NCI-H146 (cell line): ENCODE results near the gene EIF2B2.
"Not testable (repeated sequence)": the region's sequence is repeated elsewhere in the genome, so short reads cannot be mapped to it uniquely, and the experiment has no call there.

Source experiments
- DNase-seq: peaks from one replicate; lab custom pipeline; 2025; lab: John Stamatoyannopoulos, UW

EIF2B2 gene

DNA sequence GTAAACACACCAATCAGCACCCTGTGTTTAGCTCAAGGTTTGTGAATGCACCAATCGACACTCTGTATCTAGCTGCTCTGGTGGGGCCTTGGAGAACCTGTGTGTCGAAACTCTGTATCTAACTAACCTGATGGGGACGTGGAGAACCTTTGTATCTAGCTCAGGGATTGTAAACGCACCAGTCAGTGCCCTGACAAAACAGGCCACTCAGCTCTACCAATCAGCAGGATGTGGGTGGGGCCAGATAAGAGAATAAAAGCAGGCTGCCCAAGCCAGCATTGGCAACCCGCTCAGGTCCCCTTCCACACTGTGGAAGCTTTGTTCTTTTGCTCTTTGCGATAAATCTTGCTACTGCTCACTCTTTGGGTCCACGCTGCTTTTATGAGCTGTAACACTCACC, 6.9 kb upstream of the EIF2B2 start:
- DNase-seq, result not testable (repeated sequence)

GRCh38 chr14:75001261-75001660, 1.5 kb upstream of the EIF2B2 start:
- no peak for DNase-seq

- DNase-seq, result no peak
These were observed 822 bp upstream of the EIF2B2 start for GRCh38 chr14:75001899-75002298.

- no peak for DNase-seq
These were observed 718 bp downstream of the EIF2B2 start for GRCh38 chr14:75003250-75004027.

- DNase-seq, result no peak
These were observed 2.6 kb downstream of the EIF2B2 start for GRCh38 chr14:75005357-75005756.

DNA sequence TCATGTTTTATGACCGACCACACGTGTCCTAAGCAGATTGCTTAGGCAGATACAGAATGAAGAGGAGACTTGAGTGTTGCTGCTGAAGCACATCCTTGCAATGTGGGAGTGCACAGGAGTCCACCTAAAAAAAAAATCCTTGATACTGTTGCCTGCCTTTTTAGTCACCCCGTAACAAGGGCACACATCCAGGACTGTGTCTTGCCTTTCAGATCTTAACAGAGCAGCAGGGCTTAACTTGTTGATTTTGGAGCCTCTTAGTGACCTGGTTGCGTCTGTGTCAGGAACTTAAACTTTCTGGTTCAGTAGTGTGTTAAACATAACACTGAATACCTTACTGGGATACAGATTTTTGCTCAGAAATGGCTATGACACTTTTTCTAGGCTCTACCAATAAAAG, 6.5 kb downstream of the EIF2B2 start:
- DNase-seq, result no peak

GRCh38 chr14:75010472-75011093, 7.9 kb downstream of the EIF2B2 start:
- DNase-seq, result no peak

DNA sequence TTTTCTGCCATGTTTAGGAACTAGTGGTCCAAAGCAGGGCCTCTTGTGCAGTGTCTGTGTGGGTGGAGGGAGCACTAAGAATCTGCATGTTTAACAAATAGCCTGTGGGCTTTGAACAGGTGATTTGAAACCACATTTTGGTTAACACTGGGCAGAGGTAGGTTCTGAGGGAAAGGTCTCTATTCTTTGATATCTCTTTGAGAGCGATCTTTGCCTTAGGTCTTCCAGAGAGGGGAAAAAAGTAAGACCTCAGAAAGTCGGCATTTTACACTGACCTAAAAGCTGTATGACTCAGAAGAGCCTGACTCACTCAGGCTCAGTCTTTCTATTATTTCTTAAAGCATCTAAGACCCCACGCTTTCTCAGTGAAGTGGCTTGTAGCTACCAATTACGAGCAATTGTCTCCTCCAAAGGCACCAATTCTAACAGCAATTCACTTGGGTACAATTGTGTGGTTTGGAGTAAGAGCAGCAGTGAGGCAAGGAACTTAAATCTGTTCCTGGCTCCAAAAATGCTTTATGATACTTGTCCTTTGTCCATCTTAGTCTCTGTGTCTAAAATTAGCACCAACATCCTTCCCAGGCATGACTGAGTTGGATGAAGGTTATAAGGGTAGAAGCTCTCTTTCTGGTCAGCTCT, 8.8 kb downstream of the EIF2B2 start:
- DNase-seq, result no peak

DNA sequence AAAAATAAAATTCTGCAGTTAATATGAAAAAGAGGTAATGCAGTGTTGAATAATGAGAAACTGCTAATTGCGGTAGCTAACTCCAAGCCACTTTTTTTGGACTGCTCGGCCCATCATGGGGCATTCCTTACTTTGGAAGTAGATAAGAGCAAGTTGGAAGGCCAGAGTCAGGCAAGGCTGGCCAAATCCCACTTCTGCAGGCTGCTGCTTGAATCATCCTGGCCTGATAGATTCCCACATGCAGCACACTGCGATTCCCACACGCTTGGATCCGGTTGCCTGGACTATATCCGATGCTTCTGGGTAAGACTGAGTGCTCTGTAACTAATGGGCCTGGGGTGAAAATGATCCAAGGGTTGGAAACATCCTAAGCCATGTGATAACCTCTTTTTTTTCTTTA, 10.6 kb downstream of the EIF2B2 start:
- DNase-seq, result no peak

- DNase-seq, result no peak
These were observed 12.8 kb downstream of the EIF2B2 start for GRCh38 chr14:75015496-75015895.

- DNase-seq, result no peak
These were observed 14.1 kb downstream of the EIF2B2 start for GRCh38 chr14:75016815-75017214.

DNA sequence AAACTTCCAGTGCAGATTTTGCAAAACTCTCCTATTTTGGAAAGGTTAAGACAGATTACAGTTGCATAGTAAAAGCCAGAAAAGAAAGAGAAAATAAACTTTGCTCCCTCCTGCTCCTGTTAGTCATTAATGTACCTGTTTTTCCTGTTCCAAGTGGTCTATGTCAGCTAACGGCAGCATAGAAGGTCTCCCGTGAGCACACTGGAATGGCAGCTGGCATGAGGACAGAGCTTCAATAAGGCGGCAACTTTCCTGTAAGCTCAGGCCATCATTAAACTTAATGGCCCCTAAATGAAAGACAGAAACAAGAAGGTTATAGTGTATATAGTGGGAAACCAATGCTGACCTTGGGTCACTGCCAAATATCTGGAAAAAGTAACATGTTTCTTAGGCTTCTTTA, 16.0 kb downstream of the EIF2B2 start:
- no peak for DNase-seq

DNA sequence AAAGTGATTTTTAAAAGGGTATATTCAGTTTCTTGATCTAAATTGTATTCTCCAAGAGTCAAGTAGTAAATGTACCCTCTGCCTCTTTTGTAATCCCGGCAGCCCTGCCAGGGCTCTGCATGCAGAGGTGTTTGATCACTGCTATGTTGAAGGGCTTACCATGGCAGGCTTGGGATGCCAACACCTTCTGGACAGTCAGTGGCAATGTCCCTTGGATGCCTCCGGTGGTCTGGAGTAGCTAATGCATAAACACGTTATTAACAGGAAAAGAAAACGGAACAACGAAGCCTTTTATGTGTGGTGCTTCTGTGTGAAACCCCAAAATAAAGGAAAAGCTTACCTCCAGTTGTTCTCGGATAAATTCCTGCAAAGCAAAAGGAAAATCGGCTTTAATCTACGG, 19.9 kb downstream of the EIF2B2 start:
- DNase-seq, result no peak

DNA sequence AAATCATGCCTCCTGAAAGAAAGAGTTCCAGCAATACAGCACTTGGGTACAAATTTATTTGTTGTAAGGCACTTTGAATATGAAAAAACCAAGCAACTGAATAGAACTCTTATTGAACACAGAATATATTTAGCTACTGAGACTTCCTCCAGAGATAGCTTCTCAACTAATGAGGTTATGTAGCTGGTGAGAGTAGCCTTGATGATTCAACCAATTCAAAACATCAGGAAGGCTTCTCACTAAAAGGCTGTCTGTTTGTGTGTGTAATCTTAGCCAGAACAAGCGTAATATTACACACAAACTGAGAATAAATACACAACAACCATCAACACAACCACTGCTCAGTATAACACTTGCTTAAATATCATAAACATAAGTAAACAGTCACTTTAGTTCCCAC, 20.4 kb downstream of the EIF2B2 start:
- no peak for DNase-seq

GRCh38 chr14:75025082-75025481, 22.4 kb downstream of the EIF2B2 start:
- no peak for DNase-seq

DNA sequence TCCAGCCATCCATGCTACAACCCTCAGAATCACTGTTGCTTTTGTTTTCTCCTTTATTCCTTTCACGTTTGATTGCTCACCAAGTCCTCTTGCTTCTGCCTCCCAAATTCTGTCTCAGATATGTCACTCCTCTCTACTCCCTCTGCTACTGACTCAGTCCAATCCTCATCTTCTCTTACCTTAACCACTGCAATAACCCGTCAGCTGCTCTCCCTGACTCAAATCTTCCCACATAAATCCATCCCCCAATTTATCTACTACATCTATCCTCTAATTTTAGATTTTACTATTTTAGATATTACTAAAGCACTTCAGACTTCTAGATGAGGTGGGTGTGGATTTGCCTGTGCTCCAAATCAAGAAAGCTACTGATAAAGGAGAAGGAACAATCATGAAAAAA, 23.2 kb downstream of the EIF2B2 start:
- DNase-seq, result no peak

DNA sequence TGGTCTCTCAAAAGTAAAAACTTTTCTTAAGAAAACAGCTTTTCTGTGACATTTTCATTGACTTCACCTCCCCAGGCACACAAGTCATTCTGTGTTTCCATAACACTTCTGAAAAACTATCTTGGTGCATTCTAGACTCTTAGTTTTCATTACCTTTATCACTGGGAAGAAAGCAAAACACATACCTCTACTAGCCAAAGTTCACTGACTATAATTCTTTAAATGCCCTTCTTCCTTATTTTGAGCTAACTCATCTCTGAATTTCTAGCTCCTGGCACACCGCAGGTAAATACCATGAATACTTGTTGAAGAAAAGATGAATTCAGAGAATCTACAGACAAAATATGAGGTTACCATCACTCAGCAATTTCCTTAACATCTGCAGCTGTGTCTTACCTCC, 27.4 kb downstream of the EIF2B2 start:
- DNase-seq, result no peak

GRCh38 chr14:75032939-75033338, 30.2 kb downstream of the EIF2B2 start:
- no peak for DNase-seq

DNA sequence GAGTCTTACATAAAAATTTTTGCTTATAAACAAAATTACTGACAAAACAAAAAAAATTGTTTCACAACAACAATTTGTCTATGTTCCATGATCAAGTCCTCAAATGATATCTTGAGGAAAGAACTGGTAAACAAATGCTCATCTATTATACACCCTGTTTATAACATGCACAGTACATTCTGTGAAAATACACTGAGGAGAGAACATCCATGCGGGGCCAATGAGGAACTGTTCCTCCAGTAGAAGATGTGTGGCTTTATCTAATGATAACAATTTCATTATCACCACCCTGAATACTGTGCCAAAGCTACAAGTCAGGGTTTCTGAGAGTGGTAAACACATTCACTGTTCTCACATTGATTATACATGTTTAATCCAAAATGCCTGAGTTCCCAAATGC, 37.8 kb downstream of the EIF2B2 start:
- DNase-seq, result no peak

- no peak for DNase-seq
These were observed 38.2 kb downstream of the EIF2B2 start for GRCh38 chr14:75040959-75041358.

DNA sequence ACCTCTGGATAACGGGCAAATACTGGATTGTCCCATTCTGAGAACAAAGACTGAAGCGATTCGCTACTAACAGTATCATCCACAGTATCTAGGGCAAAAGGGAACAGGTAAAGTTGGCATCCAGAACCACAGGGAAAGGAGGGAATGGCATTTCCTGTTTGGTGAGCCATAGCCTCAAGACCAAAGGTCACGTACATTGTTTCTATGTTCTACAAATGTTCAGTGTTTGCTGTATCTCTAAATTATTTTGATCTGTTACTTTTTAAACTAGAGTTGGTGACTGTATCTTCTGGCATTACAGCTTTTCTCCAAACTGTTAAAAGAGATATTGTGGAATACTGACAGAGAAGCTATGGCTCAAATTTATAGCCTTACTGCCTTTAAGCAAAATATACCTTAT, 38.9 kb downstream of the EIF2B2 start:
- no peak for DNase-seq

DNA sequence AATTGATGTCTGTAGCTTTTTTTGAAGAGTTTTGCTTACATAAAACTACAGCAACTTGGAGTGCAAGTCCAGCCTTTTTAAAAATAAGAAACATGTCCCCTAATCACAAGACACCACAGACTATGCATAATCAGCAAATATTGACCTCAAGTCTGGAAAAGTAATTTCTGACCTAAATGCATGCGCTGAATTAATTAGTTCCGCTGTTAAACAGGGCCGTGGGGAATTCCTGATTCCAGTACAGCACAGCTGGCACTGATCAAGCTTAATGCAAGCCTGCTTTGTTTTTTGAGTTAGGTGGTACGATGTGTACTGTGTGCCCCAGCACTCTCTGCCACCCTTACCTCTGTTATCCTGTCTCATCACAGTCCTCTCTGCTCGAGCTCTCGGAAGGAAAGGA, 39.3 kb downstream of the EIF2B2 start:
- no peak for DNase-seq

- no peak for DNase-seq
These were observed 41.6 kb downstream of the EIF2B2 start for GRCh38 chr14:75044322-75044721.
